HAP-1 (cell line): ENCODE measurements around the gene TRABD.
"Not testable (repeated sequence)": the region's sequence is repeated elsewhere in the genome, so short reads cannot be mapped to it uniquely, and the experiment has no call there.

Experiments used
- DNase-seq, 2 experiments: peaks; one replicate each; pipeline ENCODE4 v3.0.0-alpha.2; 2016 to 2020; ENCODE audit warnings: low spot score in 2 of 2
- H3K27me3 ChIP-seq: fragments of 250-450 bp; sonication (Bioruptor Pico); 2 replicates; pipeline ENCODE4 v1.5.1; 2020; ENCODE audit warnings: low read depth, mild to moderate bottlenecking, moderate library complexity
- H3K36me3 ChIP-seq: fragments of 250-450 bp; sonication (Bioruptor Pico); replicated peaks from 2 replicates; pipeline ENCODE4 v1.5.1; 2020; ENCODE audit warnings: mild to moderate bottlenecking
- H3K4me1 ChIP-seq: fragments of 250-450 bp; sonication (Bioruptor Pico); 2 replicates; pipeline ENCODE4 v1.5.1; 2020; ENCODE audit warnings: mild to moderate bottlenecking
- H3K4me3 ChIP-seq: fragments of 250-450 bp; sonication (Bioruptor Pico); 2 replicates; pipeline ENCODE4 v1.5.1; 2020; ENCODE audit warnings: mild to moderate bottlenecking, moderate library complexity
- H3K9me3 ChIP-seq: fragments of 250-450 bp; sonication (Bioruptor Pico); 2 replicates; pipeline ENCODE4 v1.5.1; 2020; ENCODE audit warnings: mild to moderate bottlenecking, moderate library complexity
- in situ Hi-C: fragments of 300-500 bp; cut with MboI; formaldehyde crosslinking; loops from 3 replicates; pipeline ENCODE4 v1.14.3; 2020; ENCODE audit warnings: low sequenced_read_pairs, inconsistent platforms, mixed read lengths

Gene TRABD, protein sequence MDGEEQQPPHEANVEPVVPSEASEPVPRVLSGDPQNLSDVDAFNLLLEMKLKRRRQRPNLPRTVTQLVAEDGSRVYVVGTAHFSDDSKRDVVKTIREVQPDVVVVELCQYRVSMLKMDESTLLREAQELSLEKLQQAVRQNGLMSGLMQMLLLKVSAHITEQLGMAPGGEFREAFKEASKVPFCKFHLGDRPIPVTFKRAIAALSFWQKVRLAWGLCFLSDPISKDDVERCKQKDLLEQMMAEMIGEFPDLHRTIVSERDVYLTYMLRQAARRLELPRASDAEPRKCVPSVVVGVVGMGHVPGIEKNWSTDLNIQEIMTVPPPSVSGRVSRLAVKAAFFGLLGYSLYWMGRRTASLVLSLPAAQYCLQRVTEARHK

GRCh38 chr22:50185375-50186087 lies at the start of gene TRABD:
TRABD (plus strand) TSS chr22:50185913; CDS start chr22:50193061, 7,148 bp downstream.
- Histone ChIP-seq H3K36me3 (peaks cover 13% of the 10 kb centered on the region), H3K27me3 (no peaks in the 10 kb centered on the region), H3K4me3 (peak within 1 kb of the TSS; percentile 58), H3K4me1 (peaks cover 17% of the 10 kb centered on the region), H3K9me3 (no peaks in the 10 kb centered on the region)
- in situ Hi-C loops: no loop called here
- DNase-seq: peak; percentile 84 to 91

- H3K9me3 ChIP-seq: no peaks in the 10 kb centered on the region
- peaks cover 32% of the 10 kb centered on the region for H3K4me1 ChIP-seq
- peak in 1 of 2 experiments; percentile 44 for DNase-seq
- in situ Hi-C loops: no loop called here
- no peak overlapping the region for H3K4me3 ChIP-seq
- no peaks in the 10 kb centered on the region for H3K27me3 ChIP-seq
- H3K36me3 ChIP-seq: no peaks in the 10 kb centered on the region
These were observed 49.1 kb upstream of the TRABD start for GRCh38 chr22:50136581-50137015.

- H3K9me3 ChIP-seq, DNase-seq, H3K4me3 ChIP-seq, H3K27me3 ChIP-seq, H3K36me3 ChIP-seq, in situ Hi-C loops: not testable (repeated sequence)
- peaks cover 26% of the 10 kb centered on the region for H3K4me1 ChIP-seq
These were observed 48.4 kb upstream of the TRABD start for GRCh38 chr22:50137277-50137676.

- Histone ChIP-seq H3K4me3 (no peak overlapping the region), H3K36me3 (no peaks in the 10 kb centered on the region), H3K27me3 (no peaks in the 10 kb centered on the region), H3K4me1 (peaks cover 26% of the 10 kb centered on the region), H3K9me3 (no peaks in the 10 kb centered on the region)
- in situ Hi-C loops: no loop called here
- no peak for DNase-seq
These were observed 47.7 kb upstream of the TRABD start for GRCh38 chr22:50138041-50138440.

DNA sequence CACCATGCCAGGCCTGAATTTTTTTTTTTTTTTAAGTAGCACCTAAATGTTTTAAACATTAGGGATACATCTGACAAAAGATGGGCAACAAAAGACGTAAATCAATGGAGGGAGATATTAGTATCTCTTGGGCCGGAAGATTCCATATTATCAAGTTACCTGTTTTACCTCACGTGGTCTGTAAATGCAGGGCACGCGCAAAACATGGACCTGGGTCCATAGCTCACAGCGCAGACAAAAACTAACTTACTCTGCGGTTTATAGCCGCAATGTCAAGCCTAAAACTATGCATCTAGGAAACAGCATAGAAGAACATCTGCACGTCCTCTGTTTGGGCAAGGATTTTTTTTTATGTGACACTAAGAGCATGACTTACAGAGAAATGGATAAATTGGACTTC lies 46.7 kb upstream of the TRABD start:
- no peaks in the 10 kb centered on the region for H3K9me3 ChIP-seq
- H3K27me3 ChIP-seq: no peaks in the 10 kb centered on the region
- no peak overlapping the region for H3K4me3 ChIP-seq
- peaks cover 26% of the 10 kb centered on the region for H3K4me1 ChIP-seq
- no peaks in the 10 kb centered on the region for H3K36me3 ChIP-seq
- in situ Hi-C loops: no loop called here
- DNase-seq: no peak

GRCh38 chr22:50139843-50140415 lies 45.8 kb upstream of the TRABD start:
- Histone ChIP-seq H3K9me3 (no peaks in the 10 kb centered on the region), H3K27me3 (no peaks in the 10 kb centered on the region), H3K36me3 (no peaks in the 10 kb centered on the region), H3K4me1 (peaks cover 26% of the 10 kb centered on the region), H3K4me3 (no peak overlapping the region)
- peak; percentile 80 to 94 for DNase-seq
- in situ Hi-C loops: no loop called here

DNA sequence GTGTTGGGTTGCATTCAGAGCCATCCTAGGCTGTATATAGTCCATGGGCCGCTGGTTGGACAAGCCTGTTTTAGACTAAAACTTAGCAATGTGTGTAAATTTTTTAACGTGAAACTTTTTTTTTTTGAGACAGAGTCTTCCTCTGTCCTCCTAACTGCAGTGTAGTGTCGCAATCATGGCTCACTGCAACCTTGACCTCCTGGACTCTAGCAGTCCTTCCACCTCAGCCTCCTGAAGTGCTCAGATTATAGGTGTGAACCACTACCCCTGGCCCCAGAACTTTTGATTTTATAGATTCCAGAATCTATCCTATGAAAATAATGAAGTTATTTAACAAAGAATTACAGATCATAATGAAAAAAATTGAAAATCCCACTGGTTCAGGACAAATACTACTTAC lies 45.1 kb upstream of the TRABD start:
- Histone ChIP-seq H3K4me1 (peaks cover 26% of the 10 kb centered on the region), H3K4me3 (no peak overlapping the region), H3K9me3 (no peaks in the 10 kb centered on the region), H3K27me3 (no peaks in the 10 kb centered on the region), H3K36me3 (no peaks in the 10 kb centered on the region)
- DNase-seq: no peak
- in situ Hi-C loops: no loop called here

DNA sequence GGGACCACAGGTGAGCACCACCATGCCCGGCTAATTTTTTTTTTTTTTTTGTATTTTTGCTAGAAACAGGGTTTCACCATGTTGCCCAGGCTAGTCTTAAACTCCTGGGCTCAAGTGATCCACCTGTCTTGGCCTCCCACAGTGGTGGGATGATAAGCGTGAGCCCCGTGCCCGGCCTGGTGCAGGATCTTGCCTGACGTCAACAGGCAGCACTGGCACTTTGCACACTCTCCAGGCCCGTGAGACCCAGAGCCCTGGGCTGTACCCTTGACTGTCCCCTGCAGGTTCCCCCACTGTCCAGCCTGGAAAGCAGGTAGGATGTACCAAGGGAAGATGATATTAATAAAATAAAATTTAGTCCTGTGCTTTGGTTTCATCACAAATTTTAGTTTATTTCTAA lies 44.3 kb upstream of the TRABD start:
- no peak for DNase-seq
- H3K36me3 ChIP-seq: no peaks in the 10 kb centered on the region
- no peaks in the 10 kb centered on the region for H3K27me3 ChIP-seq
- no peaks in the 10 kb centered on the region for H3K9me3 ChIP-seq
- H3K4me3 ChIP-seq: no peak overlapping the region
- H3K4me1 ChIP-seq: peaks cover 21% of the 10 kb centered on the region
- in situ Hi-C loops: no loop called here

- H3K9me3 ChIP-seq: no peaks in the 10 kb centered on the region
- no peaks in the 10 kb centered on the region for H3K27me3 ChIP-seq
- in situ Hi-C loops: no loop called here
- H3K4me1 ChIP-seq: peaks cover 16% of the 10 kb centered on the region
- H3K36me3 ChIP-seq: no peaks in the 10 kb centered on the region
- peak in 1 of 2 experiments; percentile 45 for DNase-seq
- no peak overlapping the region for H3K4me3 ChIP-seq
These were observed 43.8 kb upstream of the TRABD start for GRCh38 chr22:50141891-50142363.

- no peaks in the 10 kb centered on the region for H3K27me3 ChIP-seq
- DNase-seq: no peak
- in situ Hi-C loops: no loop called here
These were observed 42.6 kb upstream of the TRABD start for GRCh38 chr22:50143096-50143495.

DNA sequence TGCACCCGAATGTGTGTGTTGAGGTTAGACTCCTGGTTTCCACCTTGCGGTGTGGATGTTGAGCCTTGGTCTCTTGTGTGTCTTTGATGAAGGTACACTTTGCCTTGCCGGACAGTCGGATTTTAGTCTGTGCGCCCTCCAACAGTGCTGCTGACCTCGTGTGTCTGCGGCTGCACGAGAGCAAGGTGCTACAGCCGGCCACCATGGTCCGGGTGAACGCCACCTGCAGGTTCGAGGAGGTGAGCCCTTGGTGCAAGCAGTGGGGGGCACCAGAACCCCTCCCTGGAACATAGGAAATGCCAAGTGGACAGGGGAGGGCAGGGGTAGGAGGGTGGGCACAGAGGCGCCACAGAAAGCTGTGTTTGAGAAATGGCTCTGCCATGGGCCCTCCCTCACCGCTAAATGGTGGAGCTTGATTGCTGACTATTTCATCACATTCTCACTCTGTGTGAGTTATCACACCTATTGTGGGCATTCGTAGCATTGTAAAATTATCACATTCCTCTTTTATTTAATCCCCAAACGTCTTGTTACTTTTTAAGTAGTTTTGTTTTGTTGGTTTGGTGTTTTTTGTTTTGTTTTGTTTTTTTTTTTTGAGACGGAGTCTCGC lies 41.6 kb upstream of the TRABD start:
- Histone ChIP-seq H3K4me1 (peaks cover 16% of the 10 kb centered on the region), H3K27me3 (no peaks in the 10 kb centered on the region), H3K9me3 (no peaks in the 10 kb centered on the region), H3K36me3 (no peaks in the 10 kb centered on the region), H3K4me3 (no peak overlapping the region)
- DNase-seq: no peak
- in situ Hi-C loops: no loop called here

More at GRCh38 chr22:50143096-50143495, 42.6 kb upstream of the TRABD start:
- peaks cover 16% of the 10 kb centered on the region for H3K4me1 ChIP-seq
- no peaks in the 10 kb centered on the region for H3K9me3 ChIP-seq
- H3K4me3 ChIP-seq: no peak overlapping the region
- no peaks in the 10 kb centered on the region for H3K36me3 ChIP-seq

DNA sequence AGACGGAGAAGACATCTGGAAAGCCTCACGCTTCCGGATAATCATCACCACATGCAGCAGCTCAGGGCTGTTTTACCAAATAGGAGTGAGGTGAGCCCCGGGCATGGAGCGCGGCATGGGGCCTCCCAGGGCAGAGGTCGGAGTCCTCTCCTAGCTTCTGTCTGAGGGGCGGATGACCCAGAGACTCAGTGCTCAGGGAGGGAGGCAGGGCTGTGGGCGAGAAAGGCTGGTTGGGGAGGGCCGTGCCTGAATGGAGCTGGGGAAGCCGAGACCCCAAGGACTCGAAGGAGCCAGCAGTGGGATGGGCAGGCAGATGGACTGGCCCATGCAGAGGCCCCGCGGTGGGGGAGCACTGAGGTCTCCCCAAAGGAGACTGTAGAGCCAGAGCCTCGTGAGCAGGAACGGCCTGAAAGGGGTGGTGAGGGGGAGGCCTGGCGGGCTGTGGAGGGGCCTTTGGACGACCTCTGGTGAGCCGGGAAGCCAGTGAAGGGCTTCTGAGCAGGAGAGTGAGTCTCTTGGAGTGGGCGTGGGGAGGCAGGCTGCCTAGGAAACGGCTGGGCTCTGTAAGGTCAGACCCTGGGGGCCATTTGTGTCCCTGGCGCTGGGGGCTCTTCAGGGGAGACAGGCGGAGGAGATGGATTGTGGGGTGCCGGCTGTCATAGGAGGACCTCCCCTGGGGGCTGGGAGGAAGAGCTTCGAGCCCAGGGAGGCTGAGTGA lies 39.8 kb upstream of the TRABD start:
- Histone ChIP-seq H3K9me3 (no peaks in the 10 kb centered on the region), H3K36me3 (no peaks in the 10 kb centered on the region), H3K27me3 (no peaks in the 10 kb centered on the region), H3K4me3 (no peak overlapping the region), H3K4me1 (peaks cover under 1% of the 10 kb centered on the region)
- DNase-seq: no peak
- in situ Hi-C loops: no loop called here
